GM12878 (cell line): ENCODE data around the gene NEK2. TPM values are rescaled to one million over a fixed set of nuclear protein-coding genes. Genes with fewer than 3 reads are reported as not detected.

Experiments
- ATAC-seq: fragments of 200-7000 bp; cut with Tn5 transposase; 3 replicates; pipeline ENCODE4 v1.9.1; 2020; ENCODE audit warnings: mild to moderate bottlenecking, moderate library complexity
- Bru-seq: library from RNA; stranded (reverse); fragments of 400-500 nt; gene quantifications from one replicate; lab custom pipeline; 2021; lab: Mats Ljungman, UMichigan
- BruChase-seq, 2 experiments: library from RNA; stranded (reverse); fragments of 400-500 nt; gene quantifications; one replicate each; lab custom pipeline; 2021; lab: Mats Ljungman, UMichigan
- BruUV-seq: library from RNA; stranded (reverse); fragments of 400-500 nt; replicated peaks from 2 replicates; lab custom pipeline; 2021; lab: Mats Ljungman, UMichigan
- CTCF ChIA-PET: fragments of 300-600 bp; sonication (Branson Sonifier 250); formaldehyde crosslinking; extraction: SDS; loops from one replicate; lab custom pipeline; 2021; ENCODE audit warnings: inconsistent platforms; lab: Yijun Ruan, JAX
- POLR2A ChIA-PET: fragments of 350-600 bp; formaldehyde crosslinking; extraction: SDS; loops from one replicate; lab custom pipeline; 2021; ENCODE audit warnings: inconsistent platforms; lab: Charles Lee
- RAD21 ChIA-PET: fragments of 300-600 bp; sonication (Branson Sonifier 250); formaldehyde crosslinking; loops from one replicate; lab custom pipeline; 2023; ENCODE audit warnings: antibody characterized with exemption; ENCODE audit not compliant: unreplicated experiment; lab: Charles Lee
- SMC1A ChIA-PET: fragments of 300-600 bp; sonication (Branson Sonifier 250); formaldehyde crosslinking; loops from one replicate; lab custom pipeline; 2023; ENCODE audit not compliant: unreplicated experiment, uncharacterized antibody; lab: Charles Lee
- DNase-seq: peaks from one replicate; pipeline ENCODE4 v3.0.0-alpha.2; 2011; ENCODE audit warnings: low read depth, low spot score
- FAIRE-seq: peaks from 3 replicates; lab custom pipeline; 2011; peaks lifted over from hg19 to GRCh38; lab: Jason Lieb, UNC
- H2AFZ ChIP-seq: 2 replicates; pipeline ENCODE4 v1.6.0; 2011; ENCODE audit warnings: low read depth, low read length, control low read depth; ENCODE audit not compliant: control insufficient read depth
- H3K27ac ChIP-seq: 2 replicates; pipeline ENCODE4 v1.5.1; 2011; ENCODE audit warnings: control low read depth; ENCODE audit not compliant: control insufficient read depth, insufficient read depth
- H3K27me3 ChIP-seq, 2 experiments: replicated peaks in 1 of 2; 2 replicates each; pipeline versions ENCODE4 v1.6.0 to v1.6.1; 2011; ENCODE audit warnings: low read length in 1 of 2; ENCODE audit not compliant: control insufficient read depth in 2 of 2, insufficient read depth in 2 of 2
- H3K36me3 ChIP-seq, 2 experiments: 2 replicates each; pipeline ENCODE4 v1.5.1; 2011; ENCODE audit warnings: low read length in 1 of 2; ENCODE audit not compliant: control insufficient read depth in 2 of 2, insufficient read depth in 2 of 2
- H3K4me1 ChIP-seq: 2 replicates; pipeline ENCODE4 v1.6.1; 2011; ENCODE audit warnings: mild to moderate bottlenecking, low read length, moderate library complexity, mixed read lengths; ENCODE audit not compliant: control insufficient read depth, insufficient read depth
- H3K4me2 ChIP-seq: 2 replicates; pipeline ENCODE4 v1.6.0; 2011; ENCODE audit warnings: control low read depth; ENCODE audit not compliant: control insufficient read depth, insufficient read depth
- H3K4me3 ChIP-seq: fragments of 200-600 bp; sonication (generic); 2 replicates; pipeline ENCODE4 v1.5.1; 2016
- H3K79me2 ChIP-seq: 2 replicates; pipeline ENCODE4 v1.6.0; 2011; ENCODE audit warnings: low read length; ENCODE audit not compliant: control insufficient read depth, insufficient read depth
- H3K9ac ChIP-seq: 2 replicates; pipeline ENCODE4 v1.8.0; 2011; ENCODE audit warnings: low read length, control low read depth, mixed read lengths; ENCODE audit not compliant: control insufficient read depth, insufficient read depth
- H3K9me3 ChIP-seq: replicated peaks from 3 replicates; pipeline ENCODE4 v1.5.1; 2011; ENCODE audit warnings: mild to moderate bottlenecking, low read length; ENCODE audit not compliant: control insufficient read depth, insufficient read depth
- H4K20me1 ChIP-seq: 2 replicates; pipeline ENCODE4 v1.6.0; 2011; ENCODE audit not compliant: control insufficient read depth, insufficient read depth
- FOXK2 ChIP-seq: fragments of 450-650 bp; IDR thresholded peaks from 2 replicates; pipeline ENCODE4 v1.6.1; 2017; ENCODE audit warnings: mild to moderate bottlenecking, moderate library complexity
- IKZF1 ChIP-seq: fragments of 450-650 bp; conservative IDR thresholded peaks from 2 replicates; pipeline ENCODE4 v1.6.1; 2017; ENCODE audit warnings: antibody characterized with exemption, mild to moderate bottlenecking
- IRF3 ChIP-seq: fragments of 450-650 bp; IDR thresholded peaks from 2 replicates; pipeline ENCODE4 v1.6.1; 2014; ENCODE audit warnings: mild to moderate bottlenecking
- IRF5 ChIP-seq: fragments of 450-650 bp; IDR thresholded peaks from 2 replicates; pipeline ENCODE4 v1.6.1; 2017; ENCODE audit warnings: borderline replicate concordance
- KLF5 ChIP-seq: fragments of 450-650 bp; IDR thresholded peaks from 2 replicates; pipeline ENCODE4 v1.6.1; 2014; ENCODE audit warnings: mild to moderate bottlenecking; ENCODE audit not compliant: partially characterized antibody
- MTA2 ChIP-seq: fragments of 450-650 bp; IDR thresholded peaks from 2 replicates; pipeline ENCODE4 v1.6.1; 2016; ENCODE audit warnings: low read depth, mild to moderate bottlenecking, moderate library complexity
- MXI1 ChIP-seq: fragments of 150-350 bp; IDR thresholded peaks from 2 replicates; pipeline ENCODE4 v1.6.1; 2011; ENCODE audit warnings: low read depth, mild to moderate bottlenecking, inconsistent platforms, low read length, improper control_type of control experiment
- NR2C1 ChIP-seq: fragments of 450-650 bp; IDR thresholded peaks from 2 replicates; pipeline ENCODE4 v1.6.1; 2017; ENCODE audit warnings: antibody characterized with exemption, mild to moderate bottlenecking, moderate library complexity
- NR2C2 ChIP-seq: IDR thresholded peaks from 2 replicates; pipeline ENCODE4 v1.6.1; 2011; ENCODE audit warnings: borderline replicate concordance, low read depth; ENCODE audit not compliant: control insufficient read depth, insufficient read length
- PAX5 ChIP-seq: IDR thresholded peaks from 2 replicates; pipeline ENCODE4 v1.6.1; 2011; ENCODE audit warnings: low read depth, low read length, borderline replicate concordance
- RB1 ChIP-seq: fragments of 450-650 bp; formaldehyde crosslinking; IDR thresholded peaks from 2 replicates; pipeline ENCODE4 v1.6.1; 2017; ENCODE audit warnings: mild to moderate bottlenecking, borderline replicate concordance
- RBBP5 ChIP-seq: fragments of 200-600 bp; sonication (generic); conservative IDR thresholded peaks from 2 replicates; pipeline ENCODE4 v1.6.1; 2016
- STAT1 ChIP-seq: fragments of 450-650 bp; conservative IDR thresholded peaks from 2 replicates; pipeline ENCODE4 v1.6.1; 2014; ENCODE audit warnings: antibody characterized with exemption, mild to moderate bottlenecking
- TBL1XR1 ChIP-seq: IDR thresholded peaks from 2 replicates; pipeline ENCODE4 v1.6.1; 2012; ENCODE audit warnings: low read depth, low read length, improper control_type of control experiment
- TCF3 ChIP-seq: IDR thresholded peaks from 2 replicates; pipeline ENCODE4 v1.6.1; 2012; ENCODE audit warnings: low read depth, mild to moderate bottlenecking, low read length, borderline replicate concordance; ENCODE audit not compliant: insufficient read depth
- YBX1 ChIP-seq: fragments of 450-650 bp; IDR thresholded peaks from 2 replicates; pipeline ENCODE4 v1.6.1; 2016; ENCODE audit warnings: antibody characterized with exemption
- WGBS: methylation state at CpG from one replicate; pipeline ENCODE4 v1.1.6; 2016; ENCODE audit warnings: low lambda C conversion rate; ENCODE audit not compliant: insufficient replicate concordance, insufficient coverage; ENCODE audit errors: missing lambda C conversion rate; 5-methylcytosine and 5-hydroxymethylcytosine counted together
- in situ Hi-C: fragments of 300-500 bp; cut with MboI; formaldehyde crosslinking; loops from 9 replicates; pipeline ENCODE4 v1.14.3; 2018; ENCODE audit warnings: mixed read lengths
- intact Hi-C: fragments of 100-400 bp; cut with micrococcal nuclease; formaldehyde crosslinking; loops from one replicate; pipeline ENCODE4 v1.14.2; 2022; ENCODE audit not compliant: unreplicated experiment
- long read RNA-seq, 2 experiments: library from polyadenylated mRNA; unstranded; transcript quantifications; one replicate each; pipeline ENCODE4 v2.0.0, GENCODE V29; 2019 to 2020
- polyA minus RNA-seq, 3 experiments: library from RNA; depleted of rRNA, polyadenylated mRNA; stranded (reverse); fragments of >200 nt; gene quantifications; 2 replicates each; pipeline ENCODE4 v1.2.3, GENCODE V29; 2011
- polyA plus RNA-seq, 11 experiments: library from polyadenylated mRNA; depleted of rRNA in 4 of 11; unstranded in 6 of 11; stranded (reverse) in 5 of 11; fragments of >200 nt; fragmentation: Nextera tagmentation in 4 of 11; fragmentation: Illumina TruSeq in 1 of 11; extraction: Ambion mirVana in 4 of 11; extraction: Trizol in 1 of 11; gene quantifications; 1 replicate in 1 of 11; 2 replicates in 10 of 11; pipeline versions ENCODE4 v1.2.1 to v1.2.3, GENCODE V29; 2011 to 2016; ENCODE audit warnings: inconsistent platforms in 2 of 11, missing spikeins in 2 of 11, low read depth in 1 of 11
- total RNA-seq, 4 experiments: library from RNA; depleted of rRNA in 3 of 4; stranded (reverse); fragments of >200 nt in 3 of 4; fragmentation: Illumina TruSeq in 1 of 4; extraction: Trizol in 1 of 4; gene quantifications; 2 replicates each; pipeline versions ENCODE4 v1.2.1 to v1.2.3, GENCODE V29; 2013 to 2021

The NEK2 gene
- total RNA-seq (2013; cell fraction: nucleolus; rRNA removed) = 15.1 and 16.4 TPM in 2 replicates
- total RNA-seq (2014; rRNA removed) (33.0 and 37.0 TPM in 2 replicates), total RNA-seq (2014; rRNA removed; fragmentation: Illumina TruSeq; extraction: Trizol) (45.1 and 47.1 TPM in 2 replicates), total RNA-seq (2021) (28.7 TPM in 2 replicates), polyA plus RNA-seq (2011; rRNA removed) (40.9 and 69.0 TPM in 2 replicates), polyA plus RNA-seq (2014; fragmentation: Illumina TruSeq; extraction: Trizol) (39.4 and 40.8 TPM in 2 replicates), polyA plus RNA-seq (2014; fragmentation: Nextera tagmentation; extraction: Ambion mirVana) (10 to 100 TPM; 16.7 to 21.3 TPM), polyA plus RNA-seq (2014; rRNA removed) (27.3 and 31.0 TPM in 2 replicates), polyA plus RNA-seq (2016; fragmentation: Nextera tagmentation; extraction: Ambion mirVana) (10 to 100 TPM; 46.8 to 49.7 TPM), polyA minus RNA-seq (2011; rRNA and poly(A)+ RNA removed) (34.3 and 49.5 TPM in 2 replicates), Bru-seq, nascent RNA (percentile 69 among the genes with signal in this experiment), BruChase-seq, experiment 1, labeled RNA remaining after a 6-hour chase (percentile 71 among the genes with signal in this experiment), BruChase-seq, experiment 2, labeled RNA remaining after a 2-hour chase (percentile 71 among the genes with signal in this experiment)
- polyA plus RNA-seq (2011; ENCODE audit: low read depth) = 11.4 TPM
- 20.4 and 22.7 TPM in 2 replicates for polyA plus RNA-seq (2011; cell fraction: cytosol; rRNA removed)
- 18.6 and 27.3 TPM in 2 replicates for polyA plus RNA-seq (2011; cell fraction: nucleus; rRNA removed)
- 11.8 and 19.8 TPM in 2 replicates for polyA plus RNA-seq (2012)
- 15.4 and 17.8 TPM in 2 replicates for polyA minus RNA-seq (2011; cell fraction: cytosol; rRNA and poly(A)+ RNA removed)
- polyA minus RNA-seq (2011; cell fraction: nucleus; rRNA and poly(A)+ RNA removed) = 12.2 and 17.8 TPM in 2 replicates
- long read RNA-seq, experiment 1, transcript NEK2-202 (8 exons, 2,131 nt) = major isoform, 12 of 20 reads
- long read RNA-seq, experiment 1, partial matches to known transcripts = 1 of 20 reads
- long read RNA-seq, experiment 1, other reads (novel, unspliced or antisense) = 4 of 20 reads
- long read RNA-seq, experiment 2, transcript NEK2-202 (8 exons, 2,131 nt) = major isoform, 188 of 262 reads
- long read RNA-seq, experiment 2, transcript NEK2-205 (8 exons, 1,318 nt) = minor isoform, 11 of 262 reads
- long read RNA-seq, experiment 2, partial matches to known transcripts = 11 of 262 reads
- long read RNA-seq, experiment 2, other reads (novel, unspliced or antisense) = 48 of 262 reads

- under 1% methylated on average over 58 of the region's 58 CpGs for WGBS
- no TSS peak for BruUV-seq
- peaks cover 15% of the 10 kb centered on the region for H3K79me2 ChIP-seq
- SMC1A ChIA-PET = interaction anchor here (0.9 to 15.7 kb wide), 8 partner anchors 19 to 780 kb away, joined by 3 to 311 read pairs (median 3); no protein-coding TSS in a partner anchor
- H3K4me3 ChIP-seq = peak within 1 kb of the TSS; percentile 81
- H3K36me3 ChIP-seq = no peaks in the 10 kb centered on the region
- peak within 1 kb of the TSS; percentile 92 for H3K4me2 ChIP-seq
- intact Hi-C loops (no loop called here), in situ Hi-C loops (loop anchor here (5.0 kb wide), 1 partner anchor 782 kb away; no protein-coding TSS in a partner anchor)
- peak within 1 kb of the TSS; percentile 69 for H3K9ac ChIP-seq
- CTCF ChIA-PET = interaction anchor here (0.8 to 12.3 kb wide), 7 partner anchors 20 to 781 kb away, joined by 3 to 244 read pairs (median 3); partner anchors contain the start of genes DTL and INTS7
- no peaks in the 10 kb centered on the region for H3K9me3 ChIP-seq
- RAD21 ChIA-PET = interaction anchor here (1.2 to 8.2 kb wide), 4 partner anchors 18 to 781 kb away, joined by 3 to 105 read pairs (median 10); no protein-coding TSS in a partner anchor
- H4K20me1 ChIP-seq = no peaks in the 10 kb centered on the region
- FAIRE-seq = no peak
- peak within 1 kb of the TSS; percentile 85 for H2AFZ ChIP-seq
- POLR2A ChIA-PET = interaction anchor here (0.9 to 1.3 kb wide), 4 partner anchors 18 to 97 kb away, joined by 3 read pairs; no protein-coding TSS in a partner anchor
- H3K4me1 ChIP-seq = peaks cover 11% of the 10 kb centered on the region
- H3K27ac ChIP-seq = peak within 1 kb of the TSS; percentile 68
- no peaks in the 10 kb centered on the region for H3K27me3 ChIP-seq
- peak; percentile 97 for ATAC-seq
- DNase-seq = peak; percentile 80
- TF ChIP-seq RBBP5 = no peak
- TF ChIP-seq STAT1 = peak; percentile 68; the same call in 1 of the 2 replicates
- no peak for TF ChIP-seq YBX1
- peak; percentile 81 for TF ChIP-seq FOXK2
- TF ChIP-seq IRF3 = peak; percentile 7; the same call in 1 of the 2 replicates
- peak; percentile 31; the same call in 1 of the 2 replicates for TF ChIP-seq MTA2
- TF ChIP-seq NR2C2 = peak; percentile 34
- TF ChIP-seq NR2C1 = peak; percentile 93
- 0 out of 2 replicates have a peak, but pooled peaks have one; percentile 27 for TF ChIP-seq TCF3
- TF ChIP-seq MXI1 = peak; percentile 94
- TF ChIP-seq TBL1XR1 = no peak
- TF ChIP-seq IKZF1 = peak; percentile 49; the same call in 1 of the 2 replicates
- TF ChIP-seq KLF5 = peak; percentile 44
- 0 out of 2 replicates have a peak, but pooled peaks have one; percentile 18 for TF ChIP-seq RB1
- TF ChIP-seq IRF5 = no peak
- TF ChIP-seq PAX5 = 0 out of 2 replicates have a peak, but pooled peaks have one; percentile 4
Measured at GRCh38 chr1:211675230-211676105, at the start of gene NEK2. Gene NEK2, minus strand, starts transcription at chr1:211675621. Its CDS starts 142 bp downstream, at chr1:211675479.
